DOHH2 (cell line): ENCODE measurements around the gene CLTCL1.

ENCODE experiments used
- H3F3A ChIP-seq: fragments of 200-600 bp; sonication (generic), shearing (Covaris generic); 2 replicates; pipeline ENCODE4 v1.6.0; 2016; ENCODE audit warnings: antibody characterized with exemption, mild to moderate bottlenecking; ENCODE audit not compliant: control insufficient read depth, insufficient read depth
- H3K27ac ChIP-seq: fragments of 200-600 bp; sonication (generic); 2 replicates; pipeline ENCODE4 v1.5.1; 2014; ENCODE audit warnings: low read depth, mild to moderate bottlenecking, low read length, moderate library complexity
- H3K27me3 ChIP-seq: fragments of 200-600 bp; sonication (generic); 2 replicates; pipeline ENCODE4 v1.6.1; 2014; ENCODE audit warnings: mild to moderate bottlenecking, low read length, mixed read lengths; ENCODE audit not compliant: control insufficient read depth
- H3K36me3 ChIP-seq: fragments of 200-600 bp; sonication (generic); 2 replicates; pipeline ENCODE4 v1.6.1; 2014; ENCODE audit warnings: mild to moderate bottlenecking, low read length, moderate library complexity, mixed read lengths; ENCODE audit not compliant: control insufficient read depth
- H3K4me1 ChIP-seq: fragments of 200-600 bp; sonication (generic); 2 replicates; pipeline ENCODE4 v1.6.1; 2014; ENCODE audit warnings: mild to moderate bottlenecking, low read length, mixed read lengths; ENCODE audit not compliant: control insufficient read depth
- H3K4me2 ChIP-seq: fragments of 200-600 bp; sonication (generic); 2 replicates; pipeline ENCODE4 v1.6.0; 2014; ENCODE audit warnings: mild to moderate bottlenecking, low read length, moderate library complexity
- H3K4me3 ChIP-seq: fragments of 200-600 bp; sonication (generic); 2 replicates; pipeline ENCODE4 v1.5.1; 2014; ENCODE audit warnings: mild to moderate bottlenecking, low read length, mixed read lengths
- H3K79me2 ChIP-seq: fragments of 200-600 bp; sonication (generic); 2 replicates; pipeline ENCODE4 v1.6.1; 2014; ENCODE audit warnings: mild to moderate bottlenecking, low read length, mixed read lengths; ENCODE audit not compliant: control insufficient read depth
- H3K9me2 ChIP-seq: fragments of 200-600 bp; sonication (generic); replicated peaks from 2 replicates; pipeline ENCODE4 v1.6.1; 2014; ENCODE audit warnings: mild to moderate bottlenecking, low read length, mixed read lengths; ENCODE audit not compliant: control insufficient read depth
- H3K9me3 ChIP-seq: fragments of 200-600 bp; sonication (generic); 2 replicates; pipeline ENCODE4 v1.6.1; 2014; ENCODE audit warnings: antibody characterized with exemption, low read length, mixed read lengths; ENCODE audit not compliant: control insufficient read depth, insufficient read depth
- H4K20me1 ChIP-seq: fragments of 200-600 bp; sonication (generic); 2 replicates; pipeline ENCODE4 v1.6.0; 2014; ENCODE audit warnings: low read depth, mild to moderate bottlenecking, antibody characterized with exemption, low read length, moderate library complexity; ENCODE audit not compliant: control insufficient read depth, insufficient read depth
- EZH2phosphoT487 ChIP-seq: fragments of 200-600 bp; sonication (generic); IDR thresholded peaks from 2 replicates; pipeline ENCODE4 v1.6.1; 2017; ENCODE audit warnings: borderline replicate concordance, mild to moderate bottlenecking, antibody characterized with exemption, low read length, moderate library complexity, mixed read lengths
- TF ChIP-seq, protein P1 (sequence below): fragments of 200-600 bp; sonication (generic); IDR thresholded peaks from one replicate; pipeline ENCODE4 v1.5.1; 2014; ENCODE audit warnings: antibody characterized with exemption, mild to moderate bottlenecking, low read depth, low read length; ENCODE audit not compliant: poor library complexity, severe bottlenecking

CLTCL1 gene

DNA sequence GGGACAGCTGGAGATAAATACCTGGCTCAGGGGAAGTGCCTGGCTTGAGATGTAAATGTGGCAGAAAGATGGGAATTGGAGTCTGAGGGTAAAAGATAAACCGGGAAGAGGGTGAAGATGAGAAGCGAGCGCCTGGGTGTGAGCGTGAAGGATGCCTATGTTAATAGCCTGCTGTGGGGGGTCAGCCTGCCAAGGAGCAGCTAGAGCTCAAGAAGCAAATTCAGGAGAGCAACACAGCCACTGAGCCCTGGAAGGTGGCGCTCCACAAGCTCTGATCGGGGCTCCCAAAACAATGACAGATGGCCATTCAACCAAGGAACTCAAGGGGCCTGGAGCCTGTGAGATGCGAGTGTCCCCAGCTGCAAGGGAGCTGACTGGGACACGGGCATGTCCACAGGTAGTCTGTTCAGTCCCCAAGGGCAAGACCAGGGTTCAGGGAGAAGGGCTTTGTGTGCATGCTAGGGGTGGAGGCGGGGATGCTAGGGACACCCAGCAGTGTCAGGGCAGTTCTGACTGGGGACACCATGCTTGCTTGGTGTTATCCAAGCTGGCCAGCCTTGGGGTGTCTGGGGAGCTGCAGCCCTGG lies 144.2 kb downstream of the CLTCL1 start:
- H3K4me2 ChIP-seq: no peak overlapping the region
- no peaks in the 10 kb centered on the region for H3K9me3 ChIP-seq
- peaks cover 7% of the 10 kb centered on the region for H3K36me3 ChIP-seq
- H3K27me3 ChIP-seq: no peaks in the 10 kb centered on the region
- H3K79me2 ChIP-seq: peaks cover 21% of the 10 kb centered on the region
- no peak overlapping the region for H3K4me3 ChIP-seq
- no peaks in the 10 kb centered on the region for H4K20me1 ChIP-seq
- no peaks in the 10 kb centered on the region for H3K9me2 ChIP-seq
- H3K4me1 ChIP-seq: peaks cover 12% of the 10 kb centered on the region
- no peak overlapping the region for H3K27ac ChIP-seq
- H3F3A ChIP-seq: no peaks in the 10 kb centered on the region
- no peak for TF ChIP-seq EZH2phosphoT487
- TF ChIP-seq, protein P1, sequence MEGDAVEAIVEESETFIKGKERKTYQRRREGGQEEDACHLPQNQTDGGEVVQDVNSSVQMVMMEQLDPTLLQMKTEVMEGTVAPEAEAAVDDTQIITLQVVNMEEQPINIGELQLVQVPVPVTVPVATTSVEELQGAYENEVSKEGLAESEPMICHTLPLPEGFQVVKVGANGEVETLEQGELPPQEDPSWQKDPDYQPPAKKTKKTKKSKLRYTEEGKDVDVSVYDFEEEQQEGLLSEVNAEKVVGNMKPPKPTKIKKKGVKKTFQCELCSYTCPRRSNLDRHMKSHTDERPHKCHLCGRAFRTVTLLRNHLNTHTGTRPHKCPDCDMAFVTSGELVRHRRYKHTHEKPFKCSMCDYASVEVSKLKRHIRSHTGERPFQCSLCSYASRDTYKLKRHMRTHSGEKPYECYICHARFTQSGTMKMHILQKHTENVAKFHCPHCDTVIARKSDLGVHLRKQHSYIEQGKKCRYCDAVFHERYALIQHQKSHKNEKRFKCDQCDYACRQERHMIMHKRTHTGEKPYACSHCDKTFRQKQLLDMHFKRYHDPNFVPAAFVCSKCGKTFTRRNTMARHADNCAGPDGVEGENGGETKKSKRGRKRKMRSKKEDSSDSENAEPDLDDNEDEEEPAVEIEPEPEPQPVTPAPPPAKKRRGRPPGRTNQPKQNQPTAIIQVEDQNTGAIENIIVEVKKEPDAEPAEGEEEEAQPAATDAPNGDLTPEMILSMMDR: no peak

DNA sequence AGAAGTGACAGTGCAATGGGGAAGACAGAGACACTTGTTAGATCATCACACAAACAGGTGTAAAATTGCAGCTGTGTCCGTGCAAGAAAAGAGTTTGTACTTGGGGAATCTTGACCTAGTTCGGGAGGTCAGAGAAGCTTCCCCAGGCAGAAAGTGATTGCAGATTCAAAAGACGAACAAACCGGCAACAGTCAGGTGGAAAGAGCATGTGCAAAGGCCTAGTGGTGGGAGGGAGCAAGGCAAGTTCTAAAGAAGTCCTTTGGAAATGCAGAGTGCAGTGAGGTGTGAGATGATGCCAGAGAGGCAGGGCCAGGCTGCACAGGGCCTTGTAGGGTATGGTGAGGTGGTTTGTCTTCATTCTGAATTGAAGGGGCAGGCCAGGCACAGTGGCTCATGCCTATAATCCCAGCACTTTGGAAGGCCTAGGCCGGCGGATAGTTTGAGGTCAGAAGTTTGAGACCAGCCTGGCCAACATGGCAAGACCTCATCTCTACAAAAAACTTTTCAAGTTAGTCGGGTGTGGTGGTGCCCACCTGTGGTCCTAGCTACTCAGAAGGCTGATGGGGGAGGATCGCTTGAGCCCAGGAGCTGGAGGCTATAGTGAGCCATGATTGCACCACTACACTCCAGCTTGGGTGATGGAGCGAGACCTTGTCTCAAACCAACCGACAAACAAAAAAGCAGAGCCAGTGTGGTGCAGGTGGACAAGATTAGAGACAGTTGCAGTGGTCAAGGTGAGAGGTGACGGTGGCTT lies 145.1 kb downstream of the CLTCL1 start:
- no peaks in the 10 kb centered on the region for H3K9me3 ChIP-seq
- no peaks in the 10 kb centered on the region for H3K27me3 ChIP-seq
- no peaks in the 10 kb centered on the region for H4K20me1 ChIP-seq
- no peak overlapping the region for H3K4me2 ChIP-seq
- no peaks in the 10 kb centered on the region for H3K9me2 ChIP-seq
- no peaks in the 10 kb centered on the region for H3F3A ChIP-seq
- H3K79me2 ChIP-seq: peaks cover 24% of the 10 kb centered on the region
- H3K27ac ChIP-seq: no peak overlapping the region
- peaks cover 14% of the 10 kb centered on the region for H3K36me3 ChIP-seq
- no peak overlapping the region for H3K4me3 ChIP-seq
- TF ChIP-seq, protein P1: no peak
- peaks cover 12% of the 10 kb centered on the region for H3K4me1 ChIP-seq

DNA sequence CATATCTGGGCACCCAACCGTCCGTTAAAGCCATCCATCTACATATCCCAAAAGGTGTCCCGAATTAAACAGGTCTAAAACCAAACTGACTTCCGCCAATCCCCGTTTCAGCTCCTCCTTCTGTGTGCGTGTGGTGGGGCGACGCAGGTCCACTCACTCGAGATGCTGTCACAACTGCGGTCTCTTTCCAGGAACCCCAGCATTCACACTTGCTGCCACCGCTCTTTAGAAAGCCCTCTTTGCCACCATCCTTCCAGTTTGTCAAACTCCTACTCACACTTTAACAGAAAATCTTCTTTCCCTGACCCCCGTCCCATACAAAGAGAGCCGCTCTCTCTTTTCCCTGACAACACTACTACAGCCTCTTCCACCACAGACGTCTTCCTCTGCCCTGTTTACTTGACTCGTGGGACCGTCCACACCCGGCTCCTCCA lies 147.5 kb downstream of the CLTCL1 start:
- H3F3A ChIP-seq: no peaks in the 10 kb centered on the region
- H3K4me1 ChIP-seq: peaks cover 12% of the 10 kb centered on the region
- peak overlapping the region; percentile 100 for H3K4me3 ChIP-seq
- no peaks in the 10 kb centered on the region for H3K9me2 ChIP-seq
- H3K79me2 ChIP-seq: peaks cover 24% of the 10 kb centered on the region
- no peaks in the 10 kb centered on the region for H4K20me1 ChIP-seq
- no peak overlapping the region for H3K27ac ChIP-seq
- H3K27me3 ChIP-seq: no peaks in the 10 kb centered on the region
- H3K4me2 ChIP-seq: peak overlapping the region; percentile 92
- H3K9me3 ChIP-seq: no peaks in the 10 kb centered on the region
- peaks cover 38% of the 10 kb centered on the region for H3K36me3 ChIP-seq
- TF ChIP-seq, protein P1: no peak
- no peak for TF ChIP-seq EZH2phosphoT487
